MCF 10A (cell line): ENCODE data around the gene COX19. TPM values are rescaled to one million over a fixed set of nuclear protein-coding genes. Genes with fewer than 3 reads are reported as not detected.

ENCODE experiments used
- BruUV-seq: library from RNA; stranded (reverse); fragments of 400-500 nt; replicated peaks from 2 replicates; lab custom pipeline; 2021; lab: Mats Ljungman, UMichigan
- CTCF ChIA-PET: fragments of 300-600 bp; sonication (Branson Sonifier 250); formaldehyde crosslinking; extraction: SDS; loops from one replicate; lab custom pipeline; 2021; ENCODE audit warnings: antibody characterized with exemption, inconsistent platforms; lab: Yijun Ruan, JAX
- POLR2A ChIA-PET: fragments of 300-600, 350-650 bp; sonication (Branson Sonifier 250); formaldehyde crosslinking; extraction: SDS; loops from one replicate; lab custom pipeline; 2020; ENCODE audit warnings: antibody characterized with exemption, inconsistent platforms; lab: Yijun Ruan, JAX
- DNase-seq: peaks from one replicate; pipeline ENCODE4 v3.0.0-alpha.2; 2018; ENCODE audit not compliant: unreplicated experiment
- H3K27ac Mint-ChIP-seq: one replicate; pipeline ENCODE4 v1.8.0; 2022; ENCODE audit warnings: mild to moderate bottlenecking, low read depth, mixed read lengths; ENCODE audit not compliant: unreplicated experiment
- H3K27me3 Mint-ChIP-seq: one replicate; pipeline ENCODE4 v1.8.0; 2022; ENCODE audit warnings: mixed read lengths; ENCODE audit not compliant: insufficient read depth, unreplicated experiment
- H3K36me3 Mint-ChIP-seq: one replicate; pipeline ENCODE4 v1.8.0; 2022; ENCODE audit warnings: mild to moderate bottlenecking, moderate library complexity, mixed read lengths; ENCODE audit not compliant: insufficient read depth, unreplicated experiment
- H3K4me1 Mint-ChIP-seq: one replicate; pipeline ENCODE4 v1.8.0; 2022; ENCODE audit warnings: mixed read lengths; ENCODE audit not compliant: insufficient read depth, unreplicated experiment
- H3K4me3 Mint-ChIP-seq: one replicate; pipeline ENCODE4 v1.8.0; 2022; ENCODE audit warnings: mild to moderate bottlenecking, moderate library complexity, mixed read lengths; ENCODE audit not compliant: unreplicated experiment
- H3K9me3 Mint-ChIP-seq: one replicate; pipeline ENCODE4 v1.8.0; 2022; ENCODE audit warnings: mixed read lengths; ENCODE audit not compliant: unreplicated experiment
- CTCF ChIP-seq: fragments of 200-600 bp; IDR thresholded peaks from one replicate; pipeline ENCODE4 v1.8.0; 2022; ENCODE audit warnings: antibody characterized with exemption, mild to moderate bottlenecking; ENCODE audit not compliant: unreplicated experiment
- intact Hi-C: fragments of 100-400 bp; cut with micrococcal nuclease; formaldehyde crosslinking; loops from 2 replicates; pipeline ENCODE4 v1.14.1; 2022
- total RNA-seq: library from RNA; stranded (reverse); gene quantifications from 2 replicates; pipeline ENCODE4 v1.2.3, GENCODE V29; 2022

Gene COX19
- total RNA-seq, 1 experiment from 2014 or later = 16.5 TPM

- H3K9me3 Mint-ChIP-seq = no peaks in the 10 kb centered on the region
- POLR2A ChIA-PET = no interaction called here
- H3K27me3 Mint-ChIP-seq = no peaks in the 10 kb centered on the region
- intact Hi-C loops = no loop called here
- no peak overlapping the region for H3K27ac Mint-ChIP-seq
- H3K4me1 Mint-ChIP-seq = peaks cover 8% of the 10 kb centered on the region
- BruUV-seq = no TSS peak
- CTCF ChIA-PET = interaction anchor here (0.7 kb wide), 1 partner anchor 17 kb away, joined by 3 read pairs; no protein-coding TSS in a partner anchor
- TF ChIP-seq CTCF = no peak
- peaks cover 10% of the 10 kb centered on the region for H3K36me3 Mint-ChIP-seq
- DNase-seq = no peak
- no peak overlapping the region for H3K4me3 Mint-ChIP-seq
These were observed 34.9 kb upstream of the COX19 start for GRCh38 chr7:1010226-1010625.

- Mint-ChIP-seq H3K9me3 (no peaks in the 10 kb centered on the region), H3K4me1 (peaks cover 8% of the 10 kb centered on the region), H3K27ac (no peak overlapping the region), H3K4me3 (no peak overlapping the region), H3K36me3 (peaks cover 10% of the 10 kb centered on the region), H3K27me3 (no peaks in the 10 kb centered on the region)
- no peak for DNase-seq
- no TSS peak for BruUV-seq
- CTCF ChIA-PET = interaction anchor here (0.6 kb wide), 1 partner anchor 16 kb away, joined by 3 read pairs; no protein-coding TSS in a partner anchor
- intact Hi-C loops = no loop called here
- TF ChIP-seq CTCF = no peak
- POLR2A ChIA-PET = no interaction called here
These were observed 34.4 kb upstream of the COX19 start for GRCh38 chr7:1009747-1010146.

DNA sequence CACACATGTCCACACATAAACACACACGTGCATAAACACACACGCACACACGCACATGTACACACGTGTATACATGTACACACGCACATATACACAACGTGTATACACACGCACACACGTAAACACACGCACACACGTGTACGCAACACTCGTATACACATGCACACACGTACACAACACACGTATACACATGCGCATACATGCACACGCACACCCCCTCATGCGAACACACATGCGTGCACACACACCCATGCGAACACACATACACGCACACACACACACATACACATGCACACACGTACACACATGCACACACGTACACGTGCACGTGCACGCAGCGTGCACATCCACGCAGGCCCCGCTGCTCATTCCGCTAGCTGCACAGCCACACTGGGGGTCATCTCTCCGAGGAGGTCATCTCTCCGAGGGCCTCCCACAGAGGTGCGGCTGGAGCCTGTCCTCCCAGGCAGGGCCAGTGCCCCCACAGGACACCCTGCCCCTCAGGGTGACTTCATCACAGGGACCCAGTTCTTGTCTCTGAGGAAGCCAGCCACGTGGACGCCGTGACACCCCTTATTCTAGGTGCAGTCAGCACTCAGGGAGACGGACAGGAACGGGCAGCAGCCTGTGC is 33.5 kb upstream of the COX19 start:
- Mint-ChIP-seq H3K36me3 (peaks cover 6% of the 10 kb centered on the region), H3K27ac (no peak overlapping the region), H3K4me3 (no peak overlapping the region), H3K4me1 (peaks cover 8% of the 10 kb centered on the region), H3K27me3 (no peaks in the 10 kb centered on the region), H3K9me3 (no peaks in the 10 kb centered on the region)
- no TSS peak for BruUV-seq
- intact Hi-C loops = no loop called here
- POLR2A ChIA-PET = no interaction called here
- CTCF ChIA-PET = interaction anchor here (0.9 kb wide), 1 partner anchor 16 kb away, joined by 4 read pairs; no protein-coding TSS in a partner anchor
- no peak for DNase-seq
- TF ChIP-seq CTCF = no peak

DNA sequence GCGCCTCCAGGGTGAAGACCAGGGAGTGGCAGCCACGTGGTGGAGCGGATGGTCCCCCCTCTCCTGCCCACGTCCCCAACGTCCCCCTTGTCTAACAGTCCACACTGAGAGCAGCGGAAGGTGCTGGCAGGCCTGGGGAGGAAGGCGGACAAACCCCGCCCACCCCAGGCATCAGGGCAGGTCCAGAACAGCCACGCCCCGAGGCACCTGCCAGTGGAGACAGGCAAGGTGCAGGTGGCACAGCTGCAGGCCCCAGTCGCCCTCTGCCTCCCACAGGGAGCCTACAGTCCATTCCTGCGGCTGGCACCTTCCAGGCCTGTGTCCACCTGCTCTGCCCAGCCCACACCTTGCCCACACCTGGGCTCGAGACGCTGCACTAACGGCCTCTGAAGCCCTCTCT is 32.6 kb upstream of the COX19 start:
- Mint-ChIP-seq H3K27me3 (no peaks in the 10 kb centered on the region), H3K36me3 (peaks cover 5% of the 10 kb centered on the region), H3K27ac (no peak overlapping the region), H3K4me3 (no peak overlapping the region), H3K9me3 (no peaks in the 10 kb centered on the region), H3K4me1 (peaks cover 8% of the 10 kb centered on the region)
- no peak for TF ChIP-seq CTCF
- no peak for DNase-seq
- POLR2A ChIA-PET = no interaction called here
- intact Hi-C loops = no loop called here
- CTCF ChIA-PET = interaction anchor here (0.5 to 0.9 kb wide), 3 partner anchors 15 to 80 kb away, joined by 3 to 4 read pairs (median 3); no protein-coding TSS in a partner anchor
- BruUV-seq = no TSS peak
